Measurements from ENCODE around the gene PHF12.

- no peak for TF ChIP-seq POLR2A (IDR thresholded peaks at IDR 0.05; ENCODE audit: low read depth, low read length)
- no peak for TF ChIP-seq POLR2AphosphoS5 (IDR thresholded peaks at IDR 0.05; ENCODE audit: low read depth, low read length)
- no peak for TF ChIP-seq PAX5 (IDR thresholded peaks at IDR 0.05; ENCODE audit: insufficient read depth, low read length, severe bottlenecking)
- TF ChIP-seq TAF1 (IDR thresholded peaks at IDR 0.05; ENCODE audit: low read depth, low read length): no peak
- TF ChIP-seq SPI1 (IDR thresholded peaks at IDR 0.05; ENCODE audit: low read depth, low read length): no peak
Observed at GRCh38 chr17:28864991-28865849, 86.1 kb downstream of the PHF12 start.
